Neural crest cell (in vitro differentiated cells): ENCODE results near the gene PLXNA2. TPM values are rescaled to one million over a fixed set of nuclear protein-coding genes. Genes with fewer than 3 reads are reported as not detected.

Source experiments
- DNase-seq: peaks from one replicate; pipeline ENCODE4 v3.0.0; 2021; ENCODE audit warnings: low read depth, mixed read lengths, low spot score
- H3K27ac Mint-ChIP-seq: one replicate; pipeline ENCODE4 v1.8.0; 2021; ENCODE audit warnings: mild to moderate bottlenecking, mixed read lengths; ENCODE audit not compliant: unreplicated experiment
- H3K27me3 Mint-ChIP-seq: 2 replicates; pipeline ENCODE4 v1.8.0; 2021; ENCODE audit warnings: low read depth, mild to moderate bottlenecking, mixed read lengths
- H3K36me3 Mint-ChIP-seq: 2 replicates; pipeline ENCODE4 v1.8.0; 2021; ENCODE audit warnings: low read depth, mild to moderate bottlenecking, mixed read lengths
- H3K4me1 Mint-ChIP-seq: 2 replicates; pipeline ENCODE4 v1.8.0; 2021; ENCODE audit warnings: mixed read lengths
- H3K4me3 Mint-ChIP-seq: one replicate; pipeline ENCODE4 v1.8.0; 2021; ENCODE audit warnings: mild to moderate bottlenecking, mixed read lengths
- H3K9me3 Mint-ChIP-seq: 2 replicates; pipeline ENCODE4 v1.8.0; 2021; ENCODE audit warnings: mixed read lengths
- total RNA-seq: library from RNA; stranded (reverse); gene quantifications from 2 replicates; pipeline ENCODE4 v1.2.1, GENCODE V29; 2021
- TF ChIP-seq, protein P1 (sequence below): fragments of 200-600 bp; sonication (generic); conservative IDR thresholded peaks from 2 replicates; pipeline ENCODE4 v1.5.0; 2021; ENCODE audit warnings: antibody characterized with exemption, mild to moderate bottlenecking

Gene PLXNA2
- total RNA-seq, 1 donor from 2014 or later = 37.7 TPM

DNA sequence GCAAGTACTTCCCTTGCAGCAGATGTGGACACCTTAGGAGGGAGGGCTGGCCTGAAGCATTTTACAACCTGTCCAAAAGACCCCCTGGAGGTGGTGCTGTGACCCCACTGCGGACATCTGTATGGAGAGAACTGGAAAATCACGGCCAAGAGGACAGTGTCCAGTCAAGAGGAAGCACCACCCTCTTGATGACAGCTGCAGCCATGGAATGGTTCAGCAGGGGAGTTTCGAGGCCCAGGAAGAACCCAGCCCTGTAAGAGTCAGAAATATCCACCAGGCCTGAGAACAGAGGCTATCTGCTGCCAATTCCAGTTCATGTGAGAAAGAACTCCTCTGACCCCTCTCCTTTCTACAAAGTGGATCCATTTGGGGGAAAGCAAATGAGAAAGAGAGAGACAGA is 126.8 kb downstream of the PLXNA2 start:
- Mint-ChIP-seq H3K27me3 (no peaks in the 10 kb centered on the region), H3K9me3 (no peaks in the 10 kb centered on the region), H3K4me3 (no peak overlapping the region), H3K36me3 (no peaks in the 10 kb centered on the region), H3K4me1 (peaks cover 18% of the 10 kb centered on the region), H3K27ac (no peak overlapping the region)
- TF ChIP-seq, protein P1, sequence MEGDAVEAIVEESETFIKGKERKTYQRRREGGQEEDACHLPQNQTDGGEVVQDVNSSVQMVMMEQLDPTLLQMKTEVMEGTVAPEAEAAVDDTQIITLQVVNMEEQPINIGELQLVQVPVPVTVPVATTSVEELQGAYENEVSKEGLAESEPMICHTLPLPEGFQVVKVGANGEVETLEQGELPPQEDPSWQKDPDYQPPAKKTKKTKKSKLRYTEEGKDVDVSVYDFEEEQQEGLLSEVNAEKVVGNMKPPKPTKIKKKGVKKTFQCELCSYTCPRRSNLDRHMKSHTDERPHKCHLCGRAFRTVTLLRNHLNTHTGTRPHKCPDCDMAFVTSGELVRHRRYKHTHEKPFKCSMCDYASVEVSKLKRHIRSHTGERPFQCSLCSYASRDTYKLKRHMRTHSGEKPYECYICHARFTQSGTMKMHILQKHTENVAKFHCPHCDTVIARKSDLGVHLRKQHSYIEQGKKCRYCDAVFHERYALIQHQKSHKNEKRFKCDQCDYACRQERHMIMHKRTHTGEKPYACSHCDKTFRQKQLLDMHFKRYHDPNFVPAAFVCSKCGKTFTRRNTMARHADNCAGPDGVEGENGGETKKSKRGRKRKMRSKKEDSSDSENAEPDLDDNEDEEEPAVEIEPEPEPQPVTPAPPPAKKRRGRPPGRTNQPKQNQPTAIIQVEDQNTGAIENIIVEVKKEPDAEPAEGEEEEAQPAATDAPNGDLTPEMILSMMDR = no peak
- no peak for DNase-seq

DNA sequence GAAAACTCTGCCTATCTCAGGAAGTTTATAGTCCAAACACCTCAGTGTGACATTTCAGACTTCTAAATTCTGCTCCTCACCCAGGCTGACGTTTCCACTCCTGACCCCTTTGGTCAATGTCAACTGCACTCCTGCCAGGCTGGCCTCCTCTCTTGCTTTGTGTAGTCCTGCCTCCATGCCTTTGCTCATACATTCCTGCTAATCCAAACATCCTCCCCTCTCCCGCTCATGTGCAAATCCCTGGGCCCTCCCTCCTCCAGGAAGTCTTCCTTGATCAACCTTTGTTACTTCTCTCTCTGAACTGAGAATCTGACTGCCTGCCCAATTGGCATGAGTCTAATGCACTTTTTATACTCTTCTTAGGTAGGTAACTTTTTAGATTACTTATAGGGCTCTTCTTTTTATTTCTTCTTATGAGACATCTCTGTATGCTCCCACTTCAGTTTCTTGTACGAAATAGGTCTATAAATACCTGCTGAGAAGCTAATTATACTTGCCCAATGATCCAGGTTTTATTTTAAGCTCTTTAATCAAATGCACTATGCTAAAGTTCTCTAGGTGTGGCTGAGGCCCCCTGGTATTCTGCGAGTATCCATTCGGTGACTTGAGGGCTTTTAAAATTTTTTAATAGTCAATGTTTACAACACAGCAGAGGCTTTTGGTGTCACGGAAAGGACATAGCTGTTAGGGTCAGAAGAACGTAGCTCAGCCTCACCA is 128.1 kb downstream of the PLXNA2 start:
- no peaks in the 10 kb centered on the region for H3K9me3 Mint-ChIP-seq
- TF ChIP-seq, protein P1 = no peak
- no peak overlapping the region for H3K27ac Mint-ChIP-seq
- DNase-seq = no peak
- no peak overlapping the region for H3K4me3 Mint-ChIP-seq
- no peaks in the 10 kb centered on the region for H3K27me3 Mint-ChIP-seq
- peaks cover 27% of the 10 kb centered on the region for H3K4me1 Mint-ChIP-seq
- no peaks in the 10 kb centered on the region for H3K36me3 Mint-ChIP-seq

DNA sequence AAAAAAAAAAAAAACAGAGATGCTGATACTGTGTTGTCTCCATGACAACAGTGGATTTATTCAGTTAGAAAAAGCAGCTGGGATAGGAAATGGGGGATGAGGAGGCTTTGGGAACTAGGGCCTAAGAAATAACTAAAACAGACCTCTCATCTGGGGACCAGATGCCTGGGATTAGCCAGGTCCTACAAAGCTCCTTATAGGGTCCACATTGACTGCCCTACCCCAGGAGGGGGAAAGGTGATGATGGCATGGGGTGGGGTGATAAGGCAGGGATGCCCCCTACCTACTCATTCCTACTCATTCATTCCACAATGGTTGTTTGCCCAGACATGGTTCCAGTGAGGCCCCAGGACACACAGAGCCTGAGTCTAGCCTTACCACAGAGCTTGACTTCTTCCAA is 131.2 kb downstream of the PLXNA2 start:
- H3K36me3 Mint-ChIP-seq = no peaks in the 10 kb centered on the region
- peaks cover 33% of the 10 kb centered on the region for H3K4me1 Mint-ChIP-seq
- no peak for DNase-seq
- no peak overlapping the region for H3K4me3 Mint-ChIP-seq
- H3K27me3 Mint-ChIP-seq = no peaks in the 10 kb centered on the region
- TF ChIP-seq, protein P1 = no peak
- H3K27ac Mint-ChIP-seq = no peak overlapping the region
- no peaks in the 10 kb centered on the region for H3K9me3 Mint-ChIP-seq

DNA sequence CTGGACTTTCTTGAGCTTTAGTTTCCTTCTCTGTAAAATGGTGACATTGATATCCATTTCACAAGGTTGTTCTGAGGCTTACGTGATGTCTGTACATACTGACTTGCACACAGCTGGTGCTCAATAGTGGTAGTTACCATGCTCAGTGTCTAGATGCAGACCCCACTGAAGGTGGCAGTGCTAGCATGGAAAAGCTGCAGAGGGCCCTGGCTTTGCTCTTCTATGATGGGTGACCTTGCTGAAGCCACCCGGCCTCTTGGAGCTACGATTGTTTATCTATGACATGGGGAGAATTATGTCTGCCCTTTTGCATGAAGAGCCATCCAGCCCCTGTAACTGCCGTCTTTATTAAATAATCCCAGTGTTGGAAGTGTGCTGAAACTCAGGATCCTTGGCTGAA is 131.8 kb downstream of the PLXNA2 start:
- H3K4me1 Mint-ChIP-seq = peaks cover 33% of the 10 kb centered on the region

DNA sequence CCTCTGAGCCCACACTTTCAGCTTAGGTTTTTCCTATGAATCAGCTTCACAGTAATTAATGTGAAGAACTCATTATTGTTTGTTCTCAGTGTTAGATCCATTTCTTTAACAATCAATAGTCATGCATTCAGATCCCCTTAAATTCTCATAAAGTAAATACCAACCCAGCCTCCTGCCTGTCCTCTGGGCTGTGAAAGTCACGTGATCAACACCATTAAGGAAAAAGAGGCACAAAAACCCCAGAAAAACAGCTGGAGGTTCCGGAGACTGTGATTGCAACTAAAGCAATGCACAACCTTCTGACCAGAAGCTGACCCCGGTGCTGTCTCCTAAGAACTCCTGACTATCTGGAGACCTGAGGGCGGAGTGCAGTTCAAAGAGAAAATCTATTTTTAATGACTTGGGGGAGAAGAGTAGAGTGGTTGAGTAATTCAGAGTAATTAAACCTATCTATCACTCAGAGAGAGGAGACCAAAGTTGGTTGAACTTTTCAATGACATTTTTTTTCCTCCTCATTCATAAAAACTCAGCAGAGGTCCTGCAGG is 132.5 kb downstream of the PLXNA2 start:
- Mint-ChIP-seq H3K27ac (no peak overlapping the region), H3K36me3 (no peaks in the 10 kb centered on the region), H3K27me3 (no peaks in the 10 kb centered on the region), H3K4me3 (no peak overlapping the region), H3K9me3 (no peaks in the 10 kb centered on the region), H3K4me1 (peaks cover 36% of the 10 kb centered on the region)
- no peak for DNase-seq
- TF ChIP-seq, protein P1 = no peak

More for the DNA sequence above, 131.8 kb downstream of the PLXNA2 start:
- TF ChIP-seq, protein P1 = no peak
- no peak for DNase-seq
- Mint-ChIP-seq H3K27ac (no peak overlapping the region), H3K9me3 (no peaks in the 10 kb centered on the region), H3K36me3 (no peaks in the 10 kb centered on the region), H3K4me3 (no peak overlapping the region), H3K27me3 (no peaks in the 10 kb centered on the region)
